Stimulated activated CD8-positive, alpha-beta memory T cell treated with anti-CD3 and anti-CD28 coated beads, Interleukin-2, amount 100 ng/mL, for 1 hour (primary cell): Measurements from ENCODE around the gene SMTNL1.
"Not testable (repeated sequence)": the region's sequence is repeated elsewhere in the genome, so short reads cannot be mapped to it uniquely, and the experiment has no call there.

Source experiments
- DNase-seq, 2 donors: peaks; one replicate each; pipeline ENCODE4 v3.0.0-alpha.2; 2020; ENCODE audit warnings: low read depth in 2 of 2

SMTNL1 gene

GRCh38 chr11:57508341-57509170 is 28.8 kb upstream of the SMTNL1 start:
- DNase-seq = no peak

GRCh38 chr11:57511741-57512430 is 25.5 kb upstream of the SMTNL1 start:
- no peak for DNase-seq

GRCh38 chr11:57512646-57513451 is 24.5 kb upstream of the SMTNL1 start:
- DNase-seq = no peak

- DNase-seq = no peak
Measured at GRCh38 chr11:57513452-57513795, 24.0 kb upstream of the SMTNL1 start.

GRCh38 chr11:57513911-57514537 is 23.4 kb upstream of the SMTNL1 start:
- no peak for DNase-seq

GRCh38 chr11:57514538-57515331 is 22.7 kb upstream of the SMTNL1 start:
- DNase-seq = no peak

- DNase-seq = no peak
Measured at GRCh38 chr11:57515332-57516060, 21.9 kb upstream of the SMTNL1 start, which contains the start of gene SLC43A1. Gene SLC43A1 (minus strand): TSS chr11:57515702. CDS start chr11:57514111, 1,591 bp downstream.

GRCh38 chr11:57516061-57516443 is 21.3 kb upstream of the SMTNL1 start:
- DNase-seq = no peak

GRCh38 chr11:57521116-57521515 is 16.3 kb upstream of the SMTNL1 start:
- DNase-seq = no peak

- no peak for DNase-seq
Measured at GRCh38 chr11:57523419-57523818, 14.0 kb upstream of the SMTNL1 start.

- DNase-seq = peak; percentile 57 to 61
Measured at GRCh38 chr11:57527056-57527631, 10.3 kb upstream of the SMTNL1 start.

GRCh38 chr11:57529012-57529411 is 8.4 kb upstream of the SMTNL1 start:
- no peak for DNase-seq

GRCh38 chr11:57530215-57530595 is 7.2 kb upstream of the SMTNL1 start:
- no peak for DNase-seq

GRCh38 chr11:57530596-57531507 is 6.5 kb upstream of the SMTNL1 start, which contains the start of gene TIMM10:
Gene TIMM10 (minus strand): TSS chr11:57530754. CDS start chr11:57530189, 565 bp downstream.
- peak; percentile 82 to 88 for DNase-seq

- not testable (repeated sequence) for DNase-seq
Measured at GRCh38 chr11:57534449-57534848, 2.9 kb upstream of the SMTNL1 start.

GRCh38 chr11:57539342-57539741 is 1.9 kb downstream of the SMTNL1 start:
- DNase-seq = no peak

GRCh38 chr11:57541169-57541568 is 3.8 kb downstream of the SMTNL1 start:
- DNase-seq = no peak

- DNase-seq = no peak
Measured at GRCh38 chr11:57542582-57542981, 5.2 kb downstream of the SMTNL1 start.

GRCh38 chr11:57543593-57543992 is 6.2 kb downstream of the SMTNL1 start:
- no peak for DNase-seq
